IPS-11a (cell line): ENCODE data around the gene RAD51B.
"Not testable (repeated sequence)": the region's sequence is repeated elsewhere in the genome, so short reads cannot be mapped to it uniquely, and the experiment has no call there.

Experiments
- H3K4me3 ChIP-seq: one replicate; pipeline ENCODE4 v1.5.1; 2013; ENCODE audit warnings: low read depth, low read length, control low read depth

RAD51B gene

GRCh38 chr14:68285421-68286179 lies 466.0 kb downstream of the RAD51B start:
- no peak overlapping the region for H3K4me3 ChIP-seq

- no peak overlapping the region for H3K4me3 ChIP-seq
These were observed 467.1 kb downstream of the RAD51B start for GRCh38 chr14:68286667-68287066.

DNA sequence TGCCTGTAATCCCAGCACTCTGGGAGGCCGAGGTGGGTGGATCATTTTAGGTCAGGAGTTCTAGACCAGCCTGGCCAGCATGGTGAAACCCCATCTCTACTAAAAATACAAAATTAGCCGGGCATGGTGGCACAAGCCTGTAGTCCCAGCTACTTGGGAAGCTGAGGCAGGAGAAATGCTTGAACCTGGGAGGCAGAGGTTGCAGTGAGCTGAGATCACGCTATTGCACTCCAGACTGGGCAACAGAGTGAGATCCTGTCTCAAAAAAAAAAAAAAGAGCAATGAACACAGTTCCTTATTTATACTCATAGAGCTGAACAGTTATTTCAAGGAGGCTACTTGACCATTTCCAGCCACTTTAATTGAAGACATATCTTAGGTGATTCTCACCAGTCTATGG lies 469.9 kb downstream of the RAD51B start:
- not testable (repeated sequence) for H3K4me3 ChIP-seq

GRCh38 chr14:68291820-68292219 lies 472.2 kb downstream of the RAD51B start:
- no peak overlapping the region for H3K4me3 ChIP-seq

DNA sequence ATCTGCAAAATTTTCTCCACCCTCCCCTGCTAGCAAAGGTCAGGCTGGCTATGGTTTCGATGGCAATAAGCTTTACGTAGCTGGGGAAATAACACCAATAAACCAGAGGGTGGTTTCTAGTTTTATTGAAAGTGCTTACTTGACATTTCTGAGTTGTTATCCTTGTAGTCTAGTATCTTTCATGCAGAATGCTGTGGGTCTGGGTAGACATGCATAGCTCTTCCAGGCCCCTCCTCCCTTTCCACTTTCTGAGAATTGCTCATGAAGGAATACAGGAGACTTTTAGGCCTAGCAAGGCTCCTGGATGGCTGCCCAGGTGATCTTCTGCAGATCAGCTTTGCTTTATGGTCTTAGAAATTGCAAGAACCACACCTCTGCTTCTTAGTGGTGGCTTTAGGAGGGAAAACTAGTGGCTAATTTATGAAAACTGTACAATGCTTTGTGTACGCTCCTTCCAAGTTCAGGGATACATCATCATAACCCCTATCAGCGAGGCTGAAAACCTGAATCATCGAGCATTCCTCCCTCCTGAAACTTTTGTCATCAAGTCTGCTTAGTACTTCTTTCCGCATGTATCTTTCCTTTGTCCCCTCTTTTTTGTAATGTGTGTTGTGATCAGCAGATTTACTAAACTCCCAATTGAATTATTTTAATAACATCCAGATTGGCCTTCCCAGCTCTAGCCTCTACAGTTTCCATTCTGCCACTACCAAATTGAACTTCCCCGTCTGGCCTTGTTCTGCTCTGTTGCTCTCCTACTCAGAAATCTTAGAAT lies 473.0 kb downstream of the RAD51B start:
- no peak overlapping the region for H3K4me3 ChIP-seq

DNA sequence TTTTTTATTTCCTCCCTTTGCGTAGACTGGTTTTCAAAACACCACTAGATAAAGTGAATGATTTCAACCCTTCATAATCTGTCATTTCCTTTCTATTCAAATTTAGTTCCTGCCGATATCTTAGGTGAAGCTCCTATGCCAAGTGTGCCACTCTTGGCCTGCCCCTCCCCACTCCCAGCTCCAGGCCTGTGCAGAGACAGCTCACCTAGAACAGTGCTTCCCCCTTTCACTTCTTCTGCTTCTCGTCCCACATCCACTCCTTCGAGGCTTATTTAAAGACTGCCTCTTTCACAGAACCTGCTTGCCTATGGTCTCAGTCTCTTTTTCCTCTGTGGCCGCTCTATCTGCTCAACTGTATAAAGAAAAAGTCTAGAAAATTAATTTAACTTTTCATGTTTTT lies 473.8 kb downstream of the RAD51B start:
- H3K4me3 ChIP-seq: no peak overlapping the region

GRCh38 chr14:68295316-68295816 lies 475.8 kb downstream of the RAD51B start:
- H3K4me3 ChIP-seq: no peak overlapping the region

DNA sequence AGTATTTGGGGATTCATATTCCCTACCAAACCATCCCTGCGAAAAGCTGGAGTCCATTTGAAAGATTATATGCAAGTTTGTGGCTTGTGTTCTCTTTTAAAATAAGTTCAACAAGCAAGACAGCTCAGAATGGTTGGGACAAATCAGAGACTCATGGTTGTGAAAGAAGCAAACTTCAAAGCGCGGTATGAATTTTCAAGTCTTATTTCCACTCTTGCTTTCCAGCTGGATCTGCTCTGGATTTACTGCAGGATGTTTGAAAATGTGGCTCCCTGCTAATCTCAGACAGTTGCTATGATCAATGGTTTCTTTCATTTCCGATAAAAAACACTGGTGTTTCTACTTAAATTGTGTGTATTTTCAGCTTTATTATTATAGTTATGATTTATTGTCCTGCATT lies 477.5 kb downstream of the RAD51B start:
- no peak overlapping the region for H3K4me3 ChIP-seq

DNA sequence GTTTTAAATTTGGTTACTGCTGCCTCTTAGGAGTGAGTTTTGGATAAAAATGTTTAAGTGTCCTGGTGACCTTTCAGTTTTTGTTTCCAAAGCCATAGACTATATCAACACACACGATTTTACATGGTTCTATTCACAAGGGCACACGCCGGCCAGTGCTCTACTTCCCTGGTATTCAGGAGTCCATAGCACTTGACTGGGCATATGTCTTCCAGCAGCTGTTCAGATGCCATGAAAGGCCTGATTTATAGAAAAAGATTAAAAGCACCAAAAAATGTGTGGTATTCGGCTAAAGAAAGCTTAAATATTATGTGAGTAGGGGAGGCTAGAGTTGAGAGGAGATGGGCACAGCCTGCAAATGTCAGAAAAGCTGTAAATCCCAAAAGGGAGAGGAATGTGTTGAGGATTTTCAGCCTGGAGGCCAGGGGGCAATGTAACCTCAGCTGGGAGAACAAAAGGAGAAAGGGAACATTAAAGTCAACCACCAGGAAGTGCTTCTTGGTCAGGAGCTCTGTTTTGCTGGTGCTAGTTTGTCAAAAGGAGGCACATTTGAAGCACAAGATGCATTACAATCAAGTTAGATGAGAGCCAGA lies 478.4 kb downstream of the RAD51B start:
- no peak overlapping the region for H3K4me3 ChIP-seq

DNA sequence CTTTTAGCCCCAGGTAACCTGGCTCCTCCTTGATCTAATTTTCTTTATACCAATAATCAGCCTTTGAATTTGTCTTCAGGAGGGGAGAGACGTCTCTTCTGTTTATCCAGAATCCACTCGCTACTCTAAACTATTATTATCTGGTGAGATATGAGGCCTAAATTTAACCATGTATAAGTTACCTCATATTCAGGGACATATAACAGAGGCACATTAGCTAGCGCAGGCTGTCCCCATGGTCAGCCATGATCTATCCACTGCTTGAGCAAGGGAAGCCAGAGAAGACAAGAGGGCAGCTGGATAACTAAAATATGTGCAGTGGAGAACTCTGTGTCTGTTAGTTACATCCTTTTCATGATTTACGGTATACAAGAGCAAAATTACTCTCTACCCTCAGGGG lies 481.0 kb downstream of the RAD51B start:
- no peak overlapping the region for H3K4me3 ChIP-seq

- H3K4me3 ChIP-seq: no peak overlapping the region
These were observed 481.6 kb downstream of the RAD51B start for GRCh38 chr14:68301219-68301618.

- H3K4me3 ChIP-seq: not testable (repeated sequence)
These were observed 483.4 kb downstream of the RAD51B start for GRCh38 chr14:68302938-68303337.

DNA sequence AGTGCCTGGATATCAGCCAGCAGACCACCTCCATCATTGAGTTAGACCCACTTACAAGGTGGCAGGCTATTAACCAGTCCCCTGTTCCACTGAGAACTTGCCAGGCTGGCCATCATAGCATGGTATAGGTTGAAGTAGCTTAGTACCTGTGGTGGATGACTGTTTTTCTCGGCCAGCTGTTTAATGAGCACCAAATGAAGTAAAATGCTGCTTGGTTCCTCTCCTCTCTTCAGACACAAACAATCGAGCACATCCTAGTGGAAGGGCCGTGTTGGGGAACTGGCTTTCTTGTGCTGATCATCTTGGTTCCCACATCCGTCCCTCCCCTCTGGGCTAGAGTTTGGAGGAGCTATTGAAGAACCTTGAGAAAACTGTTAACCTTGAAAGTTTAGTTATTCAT lies 486.2 kb downstream of the RAD51B start:
- no peak overlapping the region for H3K4me3 ChIP-seq

DNA sequence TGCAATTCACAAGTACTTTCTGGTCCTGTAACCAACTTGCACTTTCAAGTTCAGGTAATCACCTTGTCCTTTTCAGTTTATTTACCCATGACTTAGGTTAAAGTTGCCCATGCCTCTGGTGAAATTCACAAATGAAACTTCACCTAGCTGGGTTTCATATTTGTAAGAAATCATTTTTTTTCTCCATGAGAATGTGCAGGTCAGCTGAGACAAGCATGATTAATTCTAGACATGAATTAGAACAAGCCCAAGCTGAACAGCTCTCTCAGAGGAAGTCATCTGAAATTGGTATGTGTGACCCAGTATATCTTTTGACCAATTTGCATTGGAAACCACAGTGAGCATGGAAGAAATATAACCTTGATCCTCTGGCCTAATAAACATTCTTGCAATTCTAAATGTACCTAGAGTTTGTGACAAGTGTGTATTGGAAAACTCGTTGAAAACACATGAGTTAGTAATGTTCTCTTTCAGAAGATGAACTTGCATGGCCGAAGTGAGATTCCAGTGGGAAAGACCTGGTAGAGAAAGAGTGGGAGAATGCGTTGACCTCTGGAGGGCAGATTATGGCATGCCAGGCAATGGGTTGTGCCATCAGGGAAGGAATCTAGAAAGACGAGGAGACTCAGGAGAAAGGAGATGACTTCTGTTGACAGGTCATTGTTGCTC lies 486.8 kb downstream of the RAD51B start:
- no peak overlapping the region for H3K4me3 ChIP-seq

DNA sequence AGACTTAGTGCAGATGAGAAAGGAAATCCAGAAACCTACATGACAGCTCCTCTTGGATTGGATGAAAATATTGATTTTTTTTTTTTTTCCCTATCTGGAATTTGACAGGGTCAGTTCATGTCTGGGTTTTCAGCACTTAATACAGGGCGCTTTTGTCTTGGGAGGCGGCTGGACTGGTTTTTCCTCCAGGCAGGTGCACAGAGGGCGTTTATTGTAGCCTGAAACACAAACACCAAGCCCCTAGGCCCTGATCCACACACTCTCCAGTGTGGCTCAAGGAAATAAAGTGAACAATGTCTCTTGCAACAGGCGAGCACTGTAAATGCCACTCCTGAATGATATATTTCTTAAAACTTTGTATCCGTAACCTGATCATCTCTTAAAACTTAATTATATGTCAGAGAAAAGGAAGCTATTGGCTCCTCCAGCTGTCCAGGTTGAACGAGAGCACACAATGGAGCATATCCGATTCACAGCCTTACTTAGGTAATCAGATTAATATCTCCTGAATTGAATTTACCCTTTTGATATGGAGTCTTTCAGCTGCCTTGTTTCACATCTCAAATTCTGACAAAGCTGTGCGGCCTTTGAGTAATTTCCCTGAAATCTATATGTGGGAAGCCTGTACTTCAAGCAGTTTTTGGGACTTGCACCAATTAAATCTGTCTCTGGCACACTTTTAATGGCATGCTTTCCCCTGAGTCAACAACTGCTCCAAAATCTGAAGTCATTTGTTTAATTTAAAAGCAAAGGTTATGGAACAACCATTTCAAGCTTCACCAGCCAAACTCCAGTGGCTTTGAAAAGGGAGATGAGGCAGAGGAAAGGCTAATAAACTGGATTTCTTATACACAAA lies 487.6 kb downstream of the RAD51B start:
- no peak overlapping the region for H3K4me3 ChIP-seq

DNA sequence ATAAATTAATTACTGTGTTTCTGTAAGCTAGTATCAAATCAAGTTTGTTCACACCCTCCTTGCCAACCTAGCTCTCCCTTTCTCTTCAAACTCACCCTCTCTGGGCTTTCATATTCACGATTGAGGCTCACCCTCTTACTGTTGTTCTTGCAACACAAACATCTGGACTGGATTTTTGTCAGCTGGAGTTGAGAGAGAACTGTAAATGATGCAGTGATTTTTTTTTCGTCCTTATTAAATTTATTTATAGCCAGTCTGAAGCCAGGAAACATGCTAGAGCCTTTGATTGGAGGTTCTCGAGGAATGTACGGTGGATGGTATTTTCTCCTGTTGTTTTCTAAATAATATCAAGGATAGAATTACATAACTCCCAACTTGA lies 488.2 kb downstream of the RAD51B start:
- H3K4me3 ChIP-seq: no peak overlapping the region

DNA sequence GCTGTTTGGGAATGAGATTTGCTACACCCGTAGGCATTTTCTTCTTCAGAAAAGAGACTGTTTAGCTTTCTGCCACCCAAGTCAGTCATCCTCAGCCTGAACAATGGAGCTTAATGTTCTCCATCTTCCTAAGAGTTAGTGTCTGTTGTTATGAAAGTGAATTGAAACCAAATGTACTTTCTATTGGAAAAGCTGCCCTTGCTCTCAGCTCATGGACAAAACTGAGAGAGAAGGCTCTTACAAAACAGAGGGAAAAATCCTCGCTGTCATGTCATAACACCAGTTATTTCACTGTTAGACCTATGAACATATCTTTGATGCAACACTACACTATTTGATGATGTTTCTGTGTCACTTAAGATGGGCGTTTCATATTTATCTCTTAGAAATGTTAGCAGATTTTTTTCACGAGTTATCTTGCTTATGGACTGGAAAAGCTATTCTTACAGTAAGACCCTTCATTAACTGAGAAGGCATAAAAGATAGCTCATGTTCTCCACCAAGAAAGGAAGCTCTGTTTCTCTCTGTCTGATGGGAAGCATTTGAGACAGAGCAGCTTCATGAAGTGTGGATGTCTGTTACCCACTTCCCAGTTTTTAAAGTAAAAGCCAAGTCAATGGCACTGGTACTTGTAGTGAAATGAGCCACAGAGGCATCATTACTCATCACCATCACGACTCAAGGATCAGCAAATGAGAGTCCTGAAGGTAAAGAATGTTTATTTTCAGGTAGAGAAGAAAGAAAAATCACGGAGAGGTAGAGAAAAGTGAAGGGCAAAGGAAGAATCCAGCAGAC lies 489.3 kb downstream of the RAD51B start:
- H3K4me3 ChIP-seq: no peak overlapping the region

DNA sequence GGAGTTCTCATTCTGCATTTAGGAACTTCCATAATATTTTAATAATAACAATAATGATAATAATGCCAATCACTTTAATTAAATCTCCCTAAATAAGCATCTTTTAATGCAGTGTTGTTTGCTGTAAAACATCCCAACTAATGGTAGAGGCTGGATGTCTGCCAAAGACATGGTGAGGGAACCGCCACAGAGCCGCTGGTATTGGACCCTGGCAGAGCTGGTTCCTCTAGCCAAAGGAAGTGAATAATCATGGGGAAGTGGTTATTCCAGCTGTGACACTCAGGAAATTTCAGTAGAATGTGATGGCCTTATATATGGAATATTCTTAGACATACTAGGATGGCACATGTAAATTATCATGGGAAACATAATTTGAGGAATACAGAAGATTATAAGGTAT lies 490.0 kb downstream of the RAD51B start:
- no peak overlapping the region for H3K4me3 ChIP-seq

- H3K4me3 ChIP-seq: no peak overlapping the region
These were observed 492.7 kb downstream of the RAD51B start for GRCh38 chr14:68312300-68312699.
